Islet of Langerhans (tissue), 1 donor: ENCODE data around the gene PRKRA.
"Not testable (repeated sequence)": the region's sequence is repeated elsewhere in the genome, so short reads cannot be mapped to it uniquely, and the experiment has no call there.

Experiments used
- FAIRE-seq: peaks from one replicate; lab custom pipeline; 2011; peaks lifted over from hg19 to GRCh38; lab: Jason Lieb, UNC

Gene PRKRA

DNA sequence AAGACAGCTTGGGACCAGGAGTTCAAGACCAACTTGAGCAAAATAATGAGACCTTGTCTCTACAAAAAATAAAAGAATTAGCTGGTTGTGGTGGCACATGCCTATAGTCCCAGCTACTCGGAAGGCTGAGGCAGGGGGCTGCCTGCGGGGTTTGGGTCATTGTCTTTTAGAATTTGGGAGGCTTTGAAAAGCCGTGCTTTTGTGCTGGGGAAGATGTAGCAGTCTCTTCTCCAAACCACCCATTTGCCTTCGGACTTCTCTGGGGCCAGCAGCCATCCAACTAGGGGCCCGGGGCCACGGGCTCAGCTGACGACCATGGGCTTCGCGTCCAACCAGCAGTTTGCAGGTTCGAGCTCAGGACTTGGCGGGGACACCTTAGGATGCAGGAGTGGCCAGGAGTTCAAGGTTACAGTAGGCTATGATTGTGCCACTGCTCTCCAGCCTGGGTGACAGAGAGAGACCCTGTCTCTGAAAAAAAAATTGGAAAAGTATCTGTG, 6.5 kb upstream of the PRKRA start:
- no peak for FAIRE-seq

- no peak for FAIRE-seq
These were observed 5.0 kb upstream of the PRKRA start for GRCh38 chr2:178455947-178456346.

DNA sequence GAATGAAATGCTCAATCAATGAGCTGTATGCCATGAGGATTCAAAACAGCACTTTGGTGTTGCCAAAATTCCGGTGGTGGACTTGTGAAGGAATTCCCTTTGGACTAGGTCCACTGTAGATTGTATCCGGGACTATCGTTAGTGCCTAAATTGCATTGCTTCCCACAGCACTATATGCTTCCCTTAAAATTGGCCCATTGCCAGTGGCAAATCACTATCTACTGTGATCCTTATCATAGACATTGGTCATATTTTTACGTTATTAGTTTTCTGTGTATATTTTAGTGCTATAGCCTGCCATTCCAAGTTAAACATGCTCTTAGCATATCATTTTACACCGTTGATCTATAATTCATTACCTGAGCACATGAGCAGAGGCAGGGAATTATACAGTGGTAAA, 1.9 kb upstream of the PRKRA start:
- no peak for FAIRE-seq

- no peak for FAIRE-seq
These were observed 1.4 kb upstream of the PRKRA start for GRCh38 chr2:178452334-178452733.

GRCh38 chr2:178450524-178450773, 526 bp downstream of the PRKRA start:
- no peak for FAIRE-seq

DNA sequence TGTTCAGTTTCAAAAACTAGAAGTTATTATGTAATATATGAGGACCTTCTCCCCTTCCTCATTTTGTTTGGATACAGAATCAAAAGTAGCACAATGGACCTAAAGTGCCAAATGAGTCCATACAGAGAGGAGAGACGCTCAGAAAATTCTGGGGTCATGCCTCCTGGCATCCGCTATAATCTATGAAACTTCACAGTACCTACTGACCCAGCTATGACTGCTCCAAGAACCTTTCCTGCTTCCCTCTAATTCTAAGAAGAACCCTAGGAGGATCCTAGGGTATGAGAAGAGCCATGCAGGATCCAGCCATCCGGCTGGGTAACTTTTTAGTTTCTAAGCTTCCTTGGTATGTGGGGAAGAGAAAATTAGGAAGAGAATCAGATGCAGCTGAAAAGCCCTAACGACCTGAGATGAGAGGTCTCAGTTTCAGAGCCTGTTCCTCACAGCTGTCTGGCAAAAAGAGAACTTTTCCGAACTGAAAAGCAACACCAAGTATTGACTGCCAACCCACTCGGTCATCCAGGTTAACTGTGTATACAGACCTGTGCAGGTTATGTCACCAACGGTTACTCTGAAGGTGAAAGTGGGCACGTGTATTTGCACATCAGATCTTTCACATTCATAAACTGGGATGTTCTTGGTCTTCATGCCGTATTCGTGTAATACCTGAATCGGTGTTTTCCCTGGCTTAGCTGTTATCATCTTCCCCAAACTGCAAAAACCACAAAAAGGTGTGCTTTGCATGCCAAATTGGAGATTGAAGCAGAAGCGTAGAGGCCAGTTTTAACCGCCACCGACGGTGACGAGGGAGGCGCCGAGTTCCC, 1.1 kb downstream of the PRKRA start:
- FAIRE-seq, result no peak

- no peak for FAIRE-seq
These were observed 1.9 kb downstream of the PRKRA start for GRCh38 chr2:178448968-178449661.

GRCh38 chr2:178441426-178441825, 9.5 kb downstream of the PRKRA start:
- no peak for FAIRE-seq

DNA sequence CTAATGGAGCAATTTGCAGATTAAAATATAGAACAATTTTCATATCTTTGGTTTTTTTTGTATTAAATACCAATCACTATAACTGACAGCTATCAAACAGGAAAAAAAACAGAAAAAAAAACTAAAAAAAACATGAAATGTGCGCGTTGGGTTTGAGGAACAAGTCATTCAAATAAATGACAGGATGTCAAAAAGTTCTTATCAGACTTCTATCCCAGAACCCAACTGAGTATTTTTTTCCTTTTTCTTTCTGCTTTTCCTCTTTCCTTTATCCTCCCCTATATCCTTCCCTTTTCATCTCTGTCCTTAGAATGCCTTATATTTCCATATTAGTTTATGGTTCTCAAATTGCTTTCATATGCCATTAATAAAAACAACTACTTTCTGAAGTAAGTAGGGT, 14.3 kb downstream of the PRKRA start:
- FAIRE-seq, result no peak

DNA sequence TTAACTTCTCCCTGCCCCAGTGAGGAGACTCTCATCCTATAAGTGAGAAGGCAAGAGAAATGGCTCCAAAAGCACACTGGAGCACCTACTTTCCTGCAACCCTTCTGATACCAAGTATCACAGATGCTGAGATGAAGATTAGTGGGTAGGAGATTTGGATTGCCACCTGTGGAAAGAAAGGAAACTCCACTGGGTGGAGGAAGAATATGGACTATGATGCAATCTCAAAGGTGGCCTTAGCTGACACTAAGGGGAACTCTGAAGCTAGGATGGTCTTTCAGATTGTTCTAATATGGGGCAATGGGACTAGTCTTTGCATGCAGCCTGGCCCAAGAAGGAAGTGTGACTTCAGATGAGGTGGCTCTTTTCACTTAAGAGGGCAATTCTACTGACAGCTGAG, 21.6 kb downstream of the PRKRA start:
- no peak for FAIRE-seq

GRCh38 chr2:178428396-178428806, 22.6 kb downstream of the PRKRA start:
- no peak for FAIRE-seq

DNA sequence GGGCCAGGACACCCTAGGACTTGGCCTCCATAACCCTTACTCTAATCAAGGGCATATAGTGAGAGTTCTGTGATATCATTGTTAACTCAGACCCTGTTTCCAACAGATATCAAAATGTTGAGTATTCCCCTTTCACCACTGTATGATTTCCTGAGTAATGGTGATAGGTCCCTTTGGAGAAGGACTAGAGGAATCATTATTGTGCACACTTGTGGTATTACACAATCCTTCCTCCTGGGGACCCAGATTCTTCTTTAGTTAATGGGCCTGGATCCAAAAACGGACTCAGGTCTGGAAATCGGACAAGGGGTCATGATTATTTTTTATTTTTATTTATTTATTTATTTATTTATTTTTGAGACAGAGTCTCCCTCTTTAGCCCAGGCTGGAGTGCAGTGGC, 23.5 kb downstream of the PRKRA start:
- no peak for FAIRE-seq

GRCh38 chr2:178426388-178426787, 24.6 kb downstream of the PRKRA start:
- no peak for FAIRE-seq

- no peak for FAIRE-seq
These were observed 25.6 kb downstream of the PRKRA start for GRCh38 chr2:178425255-178425827.

GRCh38 chr2:178423746-178424145, 27.2 kb downstream of the PRKRA start:
- FAIRE-seq, result not testable (repeated sequence)

- no peak for FAIRE-seq
These were observed 28.9 kb downstream of the PRKRA start for GRCh38 chr2:178422097-178422496.

DNA sequence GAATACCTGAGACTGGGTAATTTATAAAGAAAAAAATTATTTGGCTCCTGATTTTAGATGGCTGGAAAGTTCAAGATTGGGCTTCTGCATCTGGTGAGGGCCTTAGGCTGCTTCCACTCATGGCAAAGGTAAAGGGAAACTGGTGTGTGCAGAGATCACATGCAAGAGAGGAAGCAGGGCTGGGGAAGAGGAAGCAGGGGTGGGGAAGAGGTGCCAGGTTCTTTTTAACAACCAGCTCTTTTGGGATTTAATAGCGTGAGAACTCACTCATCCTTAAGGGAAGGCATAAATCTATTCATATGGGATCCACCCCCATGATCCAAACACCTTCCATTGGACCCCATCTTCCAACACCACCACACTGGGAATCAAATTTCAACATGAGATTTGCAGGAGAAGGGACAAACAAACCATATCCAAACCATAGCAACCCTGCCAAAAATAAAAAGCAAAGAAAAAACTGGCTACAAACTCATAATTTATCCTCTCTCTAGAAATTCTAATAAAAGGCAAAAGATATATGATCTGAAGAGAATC, 30.4 kb downstream of the PRKRA start:
- FAIRE-seq, result no peak

DNA sequence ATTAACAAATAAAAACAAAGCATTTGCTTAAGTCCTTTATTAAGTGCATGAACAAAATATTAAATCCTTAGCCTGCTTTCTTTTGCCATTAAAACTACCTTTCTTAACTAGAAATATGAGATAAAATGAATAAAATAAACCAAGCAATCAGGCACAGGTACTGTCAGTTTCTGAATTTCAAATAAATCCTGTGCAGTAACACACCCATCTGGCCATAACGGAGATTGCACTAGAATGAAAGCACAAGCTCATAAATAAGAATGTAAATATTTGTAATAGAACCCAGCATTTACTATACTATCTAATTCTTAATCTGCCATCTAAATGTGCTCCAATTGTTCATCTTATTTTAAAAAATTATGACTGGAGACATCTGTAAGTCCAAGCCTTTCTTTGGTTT, 31.9 kb downstream of the PRKRA start:
- FAIRE-seq, result peak; percentile 9

GRCh38 chr2:178418426-178418825, 32.5 kb downstream of the PRKRA start:
- FAIRE-seq, result no peak

DNA sequence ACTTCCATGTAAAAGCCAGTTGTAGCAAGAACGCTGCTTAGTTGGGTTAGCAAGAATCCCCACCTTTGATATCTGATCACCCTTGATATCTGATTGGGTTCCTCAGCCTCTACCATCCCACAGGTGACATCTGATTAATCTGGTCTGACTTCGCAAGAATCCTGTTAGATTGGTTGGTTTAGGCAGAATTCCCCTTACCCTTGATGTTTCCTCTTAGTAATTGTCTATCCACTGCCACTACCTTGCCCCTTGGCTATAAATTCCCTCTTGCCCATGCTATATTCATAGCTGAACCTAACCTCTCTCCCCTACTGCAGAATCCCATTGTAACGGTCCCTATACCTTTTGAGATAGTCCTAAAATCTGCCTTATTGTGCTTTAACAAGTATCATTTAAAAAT, 33.1 kb downstream of the PRKRA start:
- FAIRE-seq, result no peak

DNA sequence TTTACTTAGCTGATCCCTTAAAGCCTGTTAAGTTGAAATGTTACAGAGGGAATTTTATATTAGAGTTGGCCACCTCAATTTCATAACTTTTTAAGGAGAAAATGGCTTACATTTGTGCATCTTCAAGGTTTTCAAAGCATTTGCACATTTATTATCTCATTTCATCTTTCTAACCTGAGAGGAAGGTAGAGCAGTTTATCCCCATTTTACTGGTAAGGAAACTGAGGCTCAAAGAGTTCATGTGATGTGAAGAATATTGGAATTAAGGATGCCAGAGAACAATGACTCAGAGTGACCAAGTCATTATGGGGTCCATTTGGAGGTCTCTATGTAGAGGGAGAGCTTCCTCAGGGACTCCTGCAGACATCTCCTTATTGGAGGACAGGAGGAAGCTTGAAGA, 35.0 kb downstream of the PRKRA start:
- no peak for FAIRE-seq

DNA sequence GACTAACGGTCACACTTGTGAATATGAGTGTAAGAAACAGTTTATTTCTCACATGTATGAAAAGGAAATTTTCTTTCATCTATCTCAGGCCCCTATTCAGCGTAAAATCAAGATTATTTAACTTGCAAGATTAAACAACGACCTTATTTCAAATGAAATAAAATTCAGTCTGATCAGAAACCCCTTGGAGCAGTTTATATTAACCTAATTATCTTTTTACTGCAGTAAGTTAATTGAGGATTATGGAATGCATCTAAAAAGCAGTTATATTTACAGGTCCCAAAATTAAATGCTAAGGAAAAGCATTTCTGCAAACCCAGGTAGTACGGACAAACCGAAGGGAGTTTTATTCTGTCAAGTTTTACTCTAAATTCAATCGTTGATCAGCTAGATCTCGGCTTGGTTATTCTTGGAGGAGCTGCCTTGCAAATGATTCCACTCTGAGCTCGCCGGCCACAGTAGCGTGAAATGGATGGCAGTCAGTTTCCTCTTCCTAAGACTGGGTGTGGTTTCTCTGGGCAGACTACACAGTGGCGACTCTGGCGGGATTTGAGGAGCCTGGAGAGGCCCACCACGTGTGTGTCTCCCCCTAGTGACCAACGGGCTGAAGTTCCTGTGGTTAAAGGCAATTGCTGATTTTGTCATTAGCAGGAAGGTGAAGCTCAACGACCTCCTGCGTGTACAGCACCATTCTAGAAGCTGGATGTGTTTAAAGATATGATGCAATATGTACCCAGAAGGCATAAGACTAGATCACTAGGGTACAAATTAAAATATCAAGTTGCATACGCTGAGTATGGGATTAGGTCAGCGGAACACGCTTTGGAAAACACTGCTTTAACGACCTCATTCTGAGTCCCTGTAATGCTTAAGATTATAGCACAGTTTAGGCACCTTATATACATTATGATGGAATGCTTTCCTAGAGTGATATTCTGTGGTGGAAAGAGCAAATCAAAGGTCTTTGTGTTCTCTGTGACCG, 36.4 kb downstream of the PRKRA start:
- peak; percentile 88 for FAIRE-seq
